Measurements from ENCODE around the gene RBFOX2.
"Not testable (repeated sequence)": the region's sequence is repeated elsewhere in the genome, so short reads cannot be mapped to it uniquely, and the experiment has no call there.

The RBFOX2 gene

GRCh38 chr22:35733791-35734516 lies 294.7 kb downstream of the RBFOX2 start:
- no peak for DNase-seq

- DNase-seq, result no peak
Measured at GRCh38 chr22:35733036-35733435, 295.6 kb downstream of the RBFOX2 start.

- no peak for DNase-seq
Measured at GRCh38 chr22:35732116-35732515, 296.5 kb downstream of the RBFOX2 start.

GRCh38 chr22:35731321-35731720 lies 297.3 kb downstream of the RBFOX2 start:
- no peak for DNase-seq

GRCh38 chr22:35729309-35729698 lies 299.3 kb downstream of the RBFOX2 start:
- DNase-seq, result no peak

GRCh38 chr22:35728639-35729308 lies 299.9 kb downstream of the RBFOX2 start:
- no peak for DNase-seq

- no peak for DNase-seq
Measured at GRCh38 chr22:35727436-35727835, 301.2 kb downstream of the RBFOX2 start.

- no peak for DNase-seq
Measured at GRCh38 chr22:35726933-35727332, 301.7 kb downstream of the RBFOX2 start.

- no peak for DNase-seq
Measured at GRCh38 chr22:35726398-35726797, 302.2 kb downstream of the RBFOX2 start.

GRCh38 chr22:35725521-35725920 lies 303.1 kb downstream of the RBFOX2 start:
- peak; percentile 33 for DNase-seq

GRCh38 chr22:35721960-35722359 lies 306.7 kb downstream of the RBFOX2 start:
- DNase-seq, result no peak

GRCh38 chr22:35719212-35719875 lies 309.3 kb downstream of the RBFOX2 start:
- DNase-seq, result no peak

- no peak for DNase-seq
Measured at GRCh38 chr22:35717572-35717971, 311.1 kb downstream of the RBFOX2 start, which contains the start of gene APOL5. TSS of gene APOL5 (plus strand) at chr22:35717872. CDS start at chr22:35717872, 0 bp downstream.

- DNase-seq, result no peak
Measured at GRCh38 chr22:35712672-35713071, 316.0 kb downstream of the RBFOX2 start.

GRCh38 chr22:35711336-35711735 lies 317.3 kb downstream of the RBFOX2 start:
- no peak for DNase-seq

GRCh38 chr22:35708917-35709316 lies 319.7 kb downstream of the RBFOX2 start:
- no peak for DNase-seq

GRCh38 chr22:35708453-35708852 lies 320.2 kb downstream of the RBFOX2 start:
- DNase-seq, result peak; percentile 9

GRCh38 chr22:35705141-35705540 lies 323.5 kb downstream of the RBFOX2 start:
- peak; percentile 86 for DNase-seq

- no peak for DNase-seq
Measured at GRCh38 chr22:35703861-35704584, 324.6 kb downstream of the RBFOX2 start.

GRCh38 chr22:35699852-35700251 lies 328.8 kb downstream of the RBFOX2 start:
- not testable (repeated sequence) for DNase-seq

- no peak for DNase-seq
Measured at GRCh38 chr22:35697142-35697541, 331.5 kb downstream of the RBFOX2 start.

GRCh38 chr22:35695202-35695601 lies 333.4 kb downstream of the RBFOX2 start:
- no peak for DNase-seq

- DNase-seq, result no peak
Measured at GRCh38 chr22:35690001-35690400, 338.6 kb downstream of the RBFOX2 start.
